Central memory CD8-positive, alpha-beta T cell (primary cell): ENCODE data around the gene CASKIN2.

Source experiments
- ATAC-seq: fragments of 150-1000 bp; cut with Tn5 transposase; replicated peaks from 2 replicates; pipeline ENCODE4 v1.10.0; 2022; ENCODE audit warnings: mild to moderate bottlenecking, moderate FRiP score, moderate number of reproducible peaks; ENCODE audit not compliant: poor library complexity, severe bottlenecking; ENCODE audit errors: extremely low read depth
- DNase-seq, 2 donors: peaks; one replicate each; pipeline ENCODE4 v3.0.0; 2021; ENCODE audit warnings: low spot score in 2 of 2
- H3K27ac Mint-ChIP-seq: one replicate; pipeline ENCODE4 v1.8.0; 2022; ENCODE audit warnings: low read depth, mild to moderate bottlenecking, moderate library complexity, mixed read lengths
- H3K27me3 Mint-ChIP-seq: one replicate; pipeline ENCODE4 v1.8.0; 2022; ENCODE audit warnings: mixed read lengths
- H3K36me3 Mint-ChIP-seq: one replicate; pipeline ENCODE4 v1.8.0; 2022; ENCODE audit warnings: mild to moderate bottlenecking, moderate library complexity, mixed read lengths; ENCODE audit not compliant: insufficient read depth
- H3K4me1 Mint-ChIP-seq: one replicate; pipeline ENCODE4 v1.8.0; 2022; ENCODE audit warnings: mixed read lengths
- H3K4me3 Mint-ChIP-seq: one replicate; pipeline ENCODE4 v1.8.0; 2022; ENCODE audit warnings: mild to moderate bottlenecking, moderate library complexity, mixed read lengths
- H3K9me3 Mint-ChIP-seq: one replicate; pipeline ENCODE4 v1.8.0; 2022; ENCODE audit warnings: mixed read lengths

The CASKIN2 gene

DNA sequence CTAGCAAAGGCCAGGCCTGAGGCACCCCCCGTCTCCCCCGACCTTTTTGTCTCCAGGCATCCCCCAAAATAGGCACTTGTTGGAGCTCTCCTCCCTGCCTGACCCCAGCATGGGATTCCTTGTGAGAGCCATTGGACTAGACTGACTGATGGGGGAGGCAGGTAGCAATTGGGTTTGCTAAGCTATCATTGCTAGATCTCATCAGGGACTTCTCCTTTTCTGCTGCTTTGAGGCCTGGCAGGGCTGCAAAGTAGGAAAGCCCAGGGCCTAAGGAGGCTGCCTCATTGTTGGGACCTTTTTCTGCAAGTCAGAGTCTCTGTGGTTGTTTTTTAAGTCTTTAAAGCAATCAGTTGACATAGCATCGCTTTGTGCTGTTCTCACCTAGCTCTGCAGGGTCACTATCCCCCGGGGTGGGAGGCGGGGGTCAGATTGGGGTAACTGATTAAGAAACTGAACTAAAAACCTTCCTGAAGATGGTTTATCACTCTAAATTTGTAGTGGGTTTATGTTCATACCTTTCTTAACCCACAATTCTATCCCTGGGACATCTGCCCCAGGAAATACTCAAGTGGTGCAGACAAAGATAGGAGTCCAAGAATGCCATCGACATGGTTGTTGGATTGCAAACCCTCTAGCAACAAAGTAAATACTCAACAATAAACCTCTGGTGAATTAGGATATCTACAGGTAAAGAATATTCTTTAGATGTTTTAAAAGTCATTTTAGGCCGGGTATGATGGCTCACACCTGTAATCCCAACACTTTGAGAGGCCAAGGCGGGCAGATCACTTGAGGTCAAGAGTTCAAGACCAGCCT, 38.2 kb upstream of the CASKIN2 start:
- no peak overlapping the region for H3K27ac Mint-ChIP-seq
- no peak for ATAC-seq
- no peaks in the 10 kb centered on the region for H3K27me3 Mint-ChIP-seq
- H3K4me1 Mint-ChIP-seq = no peaks in the 10 kb centered on the region
- no peak overlapping the region for H3K4me3 Mint-ChIP-seq
- no peaks in the 10 kb centered on the region for H3K9me3 Mint-ChIP-seq
- no peak for DNase-seq
- peaks cover 3% of the 10 kb centered on the region for H3K36me3 Mint-ChIP-seq

DNA sequence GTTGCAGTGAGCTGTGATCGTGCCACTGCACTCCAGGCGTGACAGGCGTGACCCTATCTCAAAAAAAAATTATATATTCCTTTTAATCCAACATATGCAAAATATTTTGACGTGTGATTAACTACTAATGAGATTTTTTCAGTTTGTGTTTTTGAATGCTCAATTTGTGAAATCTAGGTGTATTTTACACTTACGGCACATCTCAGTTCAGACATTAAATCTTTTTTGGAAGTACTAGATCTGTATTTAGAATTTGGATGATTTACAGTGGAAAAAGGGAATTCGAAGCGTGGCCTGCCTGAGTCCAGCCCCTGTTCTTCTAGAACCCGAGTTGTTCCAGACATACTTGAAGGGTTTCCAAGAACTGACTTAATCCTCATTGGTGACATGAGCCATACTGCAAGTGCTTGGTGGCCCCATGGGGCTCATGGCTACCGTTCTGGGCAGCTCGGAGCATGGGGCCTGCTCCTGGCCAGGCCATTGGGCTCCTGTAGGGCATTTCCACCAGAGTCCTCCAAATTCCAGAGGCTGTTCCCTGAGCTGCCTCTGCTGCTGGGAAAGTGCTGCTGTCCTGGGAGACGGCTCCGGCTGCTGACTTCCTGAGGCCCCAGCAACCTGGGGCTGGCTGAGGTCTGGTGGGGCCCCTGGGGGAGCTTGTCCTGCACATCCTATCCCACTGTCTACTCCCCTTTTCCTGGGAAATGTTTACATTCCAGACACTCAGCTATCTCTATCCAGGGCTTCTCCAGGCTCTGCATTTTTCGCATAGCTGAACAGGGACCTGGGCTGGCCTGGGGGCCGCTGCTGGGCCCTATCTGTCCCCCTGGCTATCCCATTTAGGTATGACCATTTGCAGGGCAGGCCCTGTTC, 37.3 kb upstream of the CASKIN2 start:
- ATAC-seq = no peak
- no peaks in the 10 kb centered on the region for H3K9me3 Mint-ChIP-seq
- peaks cover 4% of the 10 kb centered on the region for H3K36me3 Mint-ChIP-seq
- H3K4me1 Mint-ChIP-seq = no peaks in the 10 kb centered on the region
- H3K27me3 Mint-ChIP-seq = no peaks in the 10 kb centered on the region
- H3K27ac Mint-ChIP-seq = no peak overlapping the region
- DNase-seq = no peak
- no peak overlapping the region for H3K4me3 Mint-ChIP-seq

DNA sequence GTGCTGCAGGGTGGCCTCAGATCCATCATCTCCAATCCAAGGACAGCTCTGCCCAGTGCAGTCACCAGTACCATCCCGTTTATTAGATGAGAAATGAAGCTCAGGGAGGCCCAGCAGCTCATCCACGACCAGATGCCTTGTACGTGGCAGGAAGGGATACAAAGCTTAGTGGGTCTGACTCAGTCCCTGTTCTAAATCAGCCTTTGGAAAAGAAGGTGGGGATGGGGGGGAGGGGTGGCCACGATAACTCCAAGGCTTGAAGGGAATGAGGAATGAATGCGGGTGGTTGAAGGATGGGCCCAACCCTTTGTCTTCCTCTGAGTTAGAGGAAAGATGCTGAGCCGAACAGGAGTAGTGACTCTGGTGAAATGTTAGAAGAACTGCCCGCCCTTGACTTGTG, 35.9 kb upstream of the CASKIN2 start:
- Mint-ChIP-seq H3K36me3 (peaks cover 4% of the 10 kb centered on the region), H3K27ac (no peak overlapping the region), H3K4me1 (no peaks in the 10 kb centered on the region), H3K4me3 (no peak overlapping the region), H3K27me3 (no peaks in the 10 kb centered on the region), H3K9me3 (no peaks in the 10 kb centered on the region)
- ATAC-seq (no peak), DNase-seq (no peak)

DNA sequence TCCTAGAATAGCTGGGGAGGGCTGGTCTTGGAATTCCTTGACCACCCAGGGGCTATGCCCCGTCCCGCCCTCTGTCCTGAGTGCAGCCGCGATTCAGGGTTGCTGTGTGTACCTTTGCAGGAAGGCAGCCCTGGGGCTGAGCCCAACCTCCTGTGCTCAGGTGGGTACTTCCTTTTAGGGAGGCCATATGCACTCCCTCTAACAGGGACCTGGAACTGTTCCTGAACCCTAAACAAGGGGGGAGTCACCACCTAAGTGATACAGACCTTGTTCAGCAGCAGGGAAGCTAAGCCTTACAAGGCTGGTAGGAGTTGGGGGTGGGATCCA, 34.8 kb upstream of the CASKIN2 start:
- peaks cover 4% of the 10 kb centered on the region for H3K36me3 Mint-ChIP-seq
- DNase-seq = no peak
- no peaks in the 10 kb centered on the region for H3K4me1 Mint-ChIP-seq
- no peak for ATAC-seq
- no peak overlapping the region for H3K27ac Mint-ChIP-seq
- no peaks in the 10 kb centered on the region for H3K9me3 Mint-ChIP-seq
- H3K4me3 Mint-ChIP-seq = no peak overlapping the region
- H3K27me3 Mint-ChIP-seq = no peaks in the 10 kb centered on the region

DNA sequence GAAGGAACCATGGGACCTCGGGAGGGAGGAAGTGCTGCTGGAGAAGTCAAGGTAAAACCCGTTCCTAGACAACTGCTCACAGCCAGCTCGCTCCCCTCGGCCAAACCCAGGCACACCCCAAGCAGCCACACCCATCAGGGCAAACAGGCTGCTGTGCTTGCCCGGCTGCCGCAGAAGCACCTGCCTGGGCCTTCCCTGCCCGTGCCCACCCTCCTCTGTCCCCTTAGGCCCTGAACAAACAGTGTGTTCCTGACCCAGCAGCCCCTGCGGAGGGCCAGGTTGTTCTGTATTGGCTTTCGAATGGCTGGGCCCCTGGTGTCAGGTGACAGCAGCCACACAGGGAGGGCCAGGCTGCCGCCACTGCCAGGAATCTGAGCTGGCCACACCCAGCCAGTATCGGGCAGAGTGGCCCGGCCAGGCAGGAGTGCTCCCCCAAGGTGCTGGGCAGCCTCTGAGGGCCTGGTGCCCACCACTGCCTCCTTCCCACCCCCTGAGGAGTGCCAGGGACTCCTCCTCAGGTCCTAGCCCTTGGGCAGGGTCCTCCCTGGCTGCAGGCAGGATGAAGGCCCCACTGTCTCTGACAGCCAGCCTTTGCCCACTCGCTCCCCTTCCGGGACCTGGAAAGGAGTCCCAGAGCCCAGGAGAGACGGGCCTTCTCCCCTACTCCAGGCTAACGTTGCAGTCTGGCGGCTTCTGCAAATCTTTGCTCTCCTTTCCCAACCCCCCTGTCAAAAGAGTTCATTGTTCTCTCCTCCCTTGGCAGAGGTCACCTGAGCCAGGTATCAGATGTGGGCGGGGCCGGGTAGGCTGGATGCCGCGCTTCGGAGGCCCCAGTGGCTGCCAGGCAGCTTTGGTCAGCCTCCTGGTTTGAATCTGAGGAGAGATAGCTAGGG, 34.2 kb upstream of the CASKIN2 start:
- Mint-ChIP-seq H3K27me3 (no peaks in the 10 kb centered on the region), H3K4me3 (no peak overlapping the region), H3K27ac (no peak overlapping the region), H3K36me3 (peaks cover 2% of the 10 kb centered on the region), H3K4me1 (no peaks in the 10 kb centered on the region), H3K9me3 (no peaks in the 10 kb centered on the region)
- no peak for DNase-seq
- no peak for ATAC-seq

DNA sequence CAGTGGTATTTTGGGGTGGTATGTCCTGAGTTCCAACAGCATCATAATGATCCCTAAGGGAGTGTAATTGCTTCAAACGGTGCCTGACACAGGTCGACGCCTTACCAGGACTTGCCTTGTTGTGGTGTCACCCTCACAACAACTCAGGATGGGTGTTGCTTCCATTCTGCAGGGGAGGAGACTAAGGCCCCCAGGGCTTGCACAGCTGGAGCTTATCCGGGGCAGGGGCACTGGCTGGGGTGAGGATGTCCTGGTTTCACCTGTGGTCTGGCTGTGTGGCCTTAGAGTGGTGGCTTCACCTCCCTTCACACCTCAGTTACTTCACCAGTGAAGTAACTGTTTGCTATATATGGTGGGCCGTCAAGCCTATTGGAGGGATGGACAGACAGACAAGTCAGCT, 33.5 kb upstream of the CASKIN2 start:
- H3K36me3 Mint-ChIP-seq = peaks cover 2% of the 10 kb centered on the region
- no peak overlapping the region for H3K27ac Mint-ChIP-seq
- no peak overlapping the region for H3K4me3 Mint-ChIP-seq
- no peaks in the 10 kb centered on the region for H3K4me1 Mint-ChIP-seq
- H3K27me3 Mint-ChIP-seq = no peaks in the 10 kb centered on the region
- H3K9me3 Mint-ChIP-seq = no peaks in the 10 kb centered on the region
- ATAC-seq = no peak
- no peak for DNase-seq

DNA sequence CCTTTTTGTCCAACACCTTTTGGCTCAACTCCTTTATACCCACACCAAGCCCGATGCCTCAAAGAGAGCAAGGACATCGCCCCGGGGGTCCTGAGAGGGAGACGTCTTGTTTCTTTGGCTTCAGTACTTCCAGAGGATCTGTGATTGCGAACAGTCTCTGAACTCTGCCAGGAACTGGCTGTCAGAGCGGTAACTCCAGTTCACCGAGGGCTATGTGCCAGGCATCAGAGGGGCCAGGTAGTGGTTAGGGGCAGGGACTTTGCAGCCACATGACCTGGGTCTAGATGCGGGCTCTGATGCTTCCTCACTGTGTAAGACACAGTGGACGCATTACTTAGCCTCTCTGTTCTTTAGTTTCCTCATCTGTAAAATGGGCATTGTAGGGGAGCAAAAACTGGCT, 31.8 kb upstream of the CASKIN2 start:
- Mint-ChIP-seq H3K4me3 (no peak overlapping the region), H3K36me3 (peaks cover 2% of the 10 kb centered on the region), H3K4me1 (peaks cover 4% of the 10 kb centered on the region), H3K27me3 (no peaks in the 10 kb centered on the region), H3K9me3 (no peaks in the 10 kb centered on the region), H3K27ac (no peak overlapping the region)
- DNase-seq (no peak), ATAC-seq (no peak)

DNA sequence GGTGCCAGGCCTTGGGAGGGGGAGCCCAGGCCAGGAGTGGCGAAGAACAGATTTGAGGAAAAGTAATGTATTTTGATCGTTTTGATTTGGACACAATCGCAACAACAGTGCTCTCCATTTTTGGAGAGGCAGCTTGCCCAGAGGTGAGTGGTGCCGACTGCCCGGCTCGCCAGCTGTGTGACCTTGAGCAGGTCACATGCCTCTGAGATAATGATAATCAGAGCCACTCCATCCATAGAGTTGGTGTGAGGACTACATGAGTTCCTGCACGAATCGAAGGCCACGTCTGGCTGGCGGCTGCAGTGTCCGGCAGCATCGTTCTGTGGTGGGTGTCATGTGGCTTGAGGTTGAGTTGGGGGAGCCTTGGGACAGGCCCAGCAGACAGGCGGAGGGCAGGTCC, 30.8 kb upstream of the CASKIN2 start:
- no peak for ATAC-seq
- H3K4me3 Mint-ChIP-seq = no peak overlapping the region
- no peak for DNase-seq
- no peaks in the 10 kb centered on the region for H3K27me3 Mint-ChIP-seq
- H3K9me3 Mint-ChIP-seq = no peaks in the 10 kb centered on the region
- peaks cover 4% of the 10 kb centered on the region for H3K36me3 Mint-ChIP-seq
- H3K27ac Mint-ChIP-seq = no peak overlapping the region
- H3K4me1 Mint-ChIP-seq = peaks cover 7% of the 10 kb centered on the region

DNA sequence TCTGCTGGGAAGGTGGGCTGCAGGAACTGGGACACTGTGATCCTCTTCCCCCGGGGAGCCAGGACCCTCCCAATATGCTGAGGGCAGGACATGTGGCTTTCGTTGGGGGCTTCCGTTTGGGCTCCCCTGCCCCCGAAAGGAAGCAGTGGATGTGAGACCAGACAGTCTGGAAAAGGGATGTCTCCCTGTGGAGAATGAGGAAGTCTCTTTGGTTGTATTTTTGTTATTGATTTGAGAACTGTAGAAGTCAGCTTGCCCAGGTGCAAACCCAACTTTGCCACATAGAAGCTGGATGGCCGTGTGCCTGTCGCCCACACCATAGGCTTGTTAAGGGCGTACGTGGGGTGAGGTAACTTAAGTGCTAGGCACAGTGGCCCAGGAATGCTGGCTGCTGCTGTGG, 28.9 kb upstream of the CASKIN2 start:
- H3K36me3 Mint-ChIP-seq = peaks cover 12% of the 10 kb centered on the region
- no peaks in the 10 kb centered on the region for H3K27me3 Mint-ChIP-seq
- DNase-seq = no peak
- H3K4me3 Mint-ChIP-seq = no peak overlapping the region
- no peak for ATAC-seq
- no peak overlapping the region for H3K27ac Mint-ChIP-seq
- no peaks in the 10 kb centered on the region for H3K9me3 Mint-ChIP-seq
- H3K4me1 Mint-ChIP-seq = peaks cover 15% of the 10 kb centered on the region

DNA sequence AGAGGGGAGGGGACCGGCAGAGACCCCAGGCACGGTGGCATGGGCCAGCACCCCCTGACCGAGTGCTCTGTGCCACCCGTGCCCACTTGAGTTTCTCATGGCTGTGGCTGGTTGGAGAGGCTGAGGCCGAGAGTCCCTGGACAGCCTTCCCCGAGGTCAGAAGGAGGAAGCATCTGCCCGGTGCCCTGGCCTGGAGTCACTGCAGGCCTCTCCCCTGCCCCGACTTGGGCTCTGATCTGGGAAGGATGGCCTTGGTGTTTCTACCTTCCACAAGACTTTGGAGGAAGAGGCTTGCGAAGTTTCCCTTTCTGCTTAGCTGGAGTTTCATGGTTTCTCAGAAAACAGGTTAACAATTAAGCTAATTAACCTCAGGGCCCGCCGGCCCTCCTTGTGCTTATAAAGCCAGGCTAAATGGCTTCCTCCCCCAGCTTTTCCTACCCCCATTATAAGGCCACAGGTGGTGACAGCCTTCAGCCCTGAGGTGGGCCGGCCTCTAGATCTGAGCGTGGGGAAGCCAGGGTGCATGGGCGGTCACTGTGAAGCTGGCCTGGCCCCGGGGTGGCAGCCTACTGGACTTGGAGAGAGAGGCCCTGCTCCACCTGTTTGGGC, 27.5 kb upstream of the CASKIN2 start:
- ATAC-seq (no peak), DNase-seq (no peak)
- no peak overlapping the region for H3K27ac Mint-ChIP-seq
- H3K9me3 Mint-ChIP-seq = no peaks in the 10 kb centered on the region
- H3K4me3 Mint-ChIP-seq = no peak overlapping the region
- no peaks in the 10 kb centered on the region for H3K27me3 Mint-ChIP-seq
- H3K4me1 Mint-ChIP-seq = peaks cover 20% of the 10 kb centered on the region
- H3K36me3 Mint-ChIP-seq = peaks cover 14% of the 10 kb centered on the region

DNA sequence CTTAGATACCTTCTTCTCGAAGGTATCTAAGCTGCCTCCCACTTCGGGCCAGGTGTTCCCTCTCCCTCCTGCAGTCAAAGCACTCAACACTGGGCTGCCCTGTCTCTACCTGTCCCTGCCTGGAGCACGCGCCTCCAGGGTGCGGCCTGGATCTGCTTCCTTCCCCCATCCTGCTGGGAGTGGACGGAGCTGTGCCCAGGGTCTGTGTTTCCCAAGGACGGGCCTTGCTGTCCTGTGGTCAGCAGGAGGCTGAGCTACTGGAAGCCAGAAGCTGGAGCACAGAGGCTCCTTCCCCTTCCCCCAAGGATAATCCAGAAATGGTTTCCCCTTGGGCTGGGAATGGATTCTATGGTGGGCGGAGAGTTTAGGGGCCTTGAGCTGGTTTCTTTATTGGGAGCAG, 26.9 kb upstream of the CASKIN2 start:
- no peak overlapping the region for H3K27ac Mint-ChIP-seq
- H3K9me3 Mint-ChIP-seq = no peaks in the 10 kb centered on the region
- ATAC-seq (no peak), DNase-seq (no peak)
- H3K4me1 Mint-ChIP-seq = peaks cover 20% of the 10 kb centered on the region
- no peaks in the 10 kb centered on the region for H3K27me3 Mint-ChIP-seq
- peaks cover 14% of the 10 kb centered on the region for H3K36me3 Mint-ChIP-seq
- no peak overlapping the region for H3K4me3 Mint-ChIP-seq

DNA sequence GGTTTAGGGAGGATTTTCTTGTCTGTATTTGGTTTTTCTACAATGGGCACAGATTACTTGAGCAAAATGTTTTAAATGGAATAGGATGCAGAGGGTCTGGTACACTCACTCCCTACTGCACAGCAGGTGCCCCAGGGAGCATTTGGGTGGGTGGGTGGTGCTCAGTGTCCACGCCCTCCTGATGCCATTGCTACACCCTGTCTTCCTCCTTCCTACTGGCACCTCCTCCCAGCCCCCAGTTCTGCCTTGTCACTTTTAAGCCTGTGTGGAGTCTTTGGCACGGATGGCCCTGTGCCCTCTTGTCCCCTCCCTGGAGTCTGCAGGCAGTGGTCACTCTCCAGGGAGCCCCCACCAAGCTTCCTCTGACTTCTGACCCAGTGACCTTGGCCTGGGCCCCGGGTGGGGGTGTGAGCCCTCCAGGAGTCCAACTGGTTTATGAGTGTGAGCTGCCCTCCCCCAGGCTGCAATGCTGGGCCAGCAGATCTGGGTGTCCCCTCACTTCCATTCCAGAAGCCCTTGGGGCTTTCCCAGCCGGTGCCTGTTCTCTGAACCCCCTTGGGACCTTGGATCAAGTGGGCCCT, 25.7 kb upstream of the CASKIN2 start:
- H3K9me3 Mint-ChIP-seq = no peaks in the 10 kb centered on the region
- DNase-seq (no peak), ATAC-seq (no peak)
- no peaks in the 10 kb centered on the region for H3K27me3 Mint-ChIP-seq
- H3K36me3 Mint-ChIP-seq = peaks cover 17% of the 10 kb centered on the region
- H3K27ac Mint-ChIP-seq = peak overlapping the region; percentile 79
- H3K4me3 Mint-ChIP-seq = no peak overlapping the region
- peaks cover 20% of the 10 kb centered on the region for H3K4me1 Mint-ChIP-seq
